Epithelial cell of proximal tubule (primary cell): ENCODE data around the gene AVPR2. TPM values are rescaled to one million over a fixed set of nuclear protein-coding genes. Genes with fewer than 3 reads are reported as not detected.

Experiments
- DNase-seq: peaks from one replicate; pipeline ENCODE4 v3.0.0-alpha.2; 2011; ENCODE audit warnings: low read depth
- H3K4me3 ChIP-seq: 2 replicates; pipeline ENCODE4 v1.5.1; 2011; ENCODE audit warnings: low read depth, mild to moderate bottlenecking, low read length
- CTCF ChIP-seq: conservative IDR thresholded peaks from 2 replicates; pipeline ENCODE4 v1.5.1; 2012; ENCODE audit warnings: low read depth, mild to moderate bottlenecking, low read length
- total RNA-seq: library from RNA; depleted of rRNA; stranded (reverse); fragments of >200 nt; gene quantifications from 2 replicates; pipeline ENCODE4 v1.2.3, GENCODE V29; 2015

AVPR2 gene
- total RNA-seq, 1 donor from 2014 or later, result 1.4 TPM

- DNase-seq, result no peak
- TF ChIP-seq CTCF, result no peak
- no peak overlapping the region for H3K4me3 ChIP-seq
These were observed 33.0 kb upstream of the AVPR2 start for GRCh38 chrX:153871451-153871850.

- DNase-seq, result no peak
- no peak overlapping the region for H3K4me3 ChIP-seq
- no peak for TF ChIP-seq CTCF
These were observed 32.3 kb upstream of the AVPR2 start for GRCh38 chrX:153871946-153872878.

GRCh38 chrX:153873282-153874084 lies 31.0 kb upstream of the AVPR2 start:
- TF ChIP-seq CTCF, result no peak
- no peak overlapping the region for H3K4me3 ChIP-seq
- DNase-seq, result no peak

GRCh38 chrX:153874085-153874365 lies 30.4 kb upstream of the AVPR2 start:
- H3K4me3 ChIP-seq, result no peak overlapping the region
- TF ChIP-seq CTCF, result no peak
- DNase-seq, result no peak

GRCh38 chrX:153874366-153875125 lies 29.9 kb upstream of the AVPR2 start:
- no peak overlapping the region for H3K4me3 ChIP-seq
- DNase-seq, result no peak
- TF ChIP-seq CTCF, result no peak

GRCh38 chrX:153875391-153876111 lies 28.9 kb upstream of the AVPR2 start:
- TF ChIP-seq CTCF, result no peak
- no peak overlapping the region for H3K4me3 ChIP-seq
- DNase-seq, result no peak
